ENCODE results near the gene ODR4.

DNA sequence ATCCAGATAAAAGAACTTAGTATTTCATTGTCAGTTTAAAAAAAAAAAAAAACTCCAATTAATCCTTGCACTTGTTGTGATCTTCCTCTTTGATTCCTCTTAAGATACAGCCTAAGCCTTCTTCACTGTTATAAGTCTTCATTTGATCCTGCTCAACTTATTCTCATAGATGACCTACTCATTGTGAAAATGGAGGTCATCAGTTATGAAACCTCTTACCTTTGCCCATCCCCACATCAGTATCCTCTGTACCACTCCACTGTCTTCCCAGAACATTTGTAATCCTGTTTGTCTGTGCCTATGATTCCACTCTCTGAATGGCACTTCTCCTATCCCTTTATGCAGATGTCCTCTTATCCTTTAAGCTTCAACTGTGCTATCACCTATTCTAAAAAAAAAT is 28.0 kb downstream of the ODR4 start:
- TF ChIP-seq POLR2AphosphoS5 (IDR thresholded peaks at IDR 0.05; ENCODE audit: low read depth, low read length) (no peak), POLR2A (IDR thresholded peaks at IDR 0.05; ENCODE audit: low read depth, low read length) (no peak)
